ENCODE measurements around the gene PAIP1.
"Not testable (repeated sequence)": the region's sequence is repeated elsewhere in the genome, so short reads cannot be mapped to it uniquely, and the experiment has no call there.

The PAIP1 gene

GRCh38 chr5:43570450-43571158 is 13.7 kb upstream of the PAIP1 start:
- DNase-seq (ENCODE audit: low read depth, low spot score) = no peak

- no peak for DNase-seq (ENCODE audit: low read depth, low spot score)
Measured at GRCh38 chr5:43569236-43569746, 12.4 kb upstream of the PAIP1 start.

GRCh38 chr5:43567967-43568366 is 11.1 kb upstream of the PAIP1 start:
- DNase-seq (ENCODE audit: low read depth, low spot score) = no peak

GRCh38 chr5:43565043-43565442 is 8.2 kb upstream of the PAIP1 start:
- DNase-seq (ENCODE audit: low read depth, low spot score) = no peak

GRCh38 chr5:43564289-43564850 is 7.5 kb upstream of the PAIP1 start:
- peak; percentile 40 for DNase-seq (ENCODE audit: low read depth, low spot score)

GRCh38 chr5:43563321-43563720 is 6.4 kb upstream of the PAIP1 start:
- DNase-seq (ENCODE audit: low read depth, low spot score) = peak; percentile 9

DNA sequence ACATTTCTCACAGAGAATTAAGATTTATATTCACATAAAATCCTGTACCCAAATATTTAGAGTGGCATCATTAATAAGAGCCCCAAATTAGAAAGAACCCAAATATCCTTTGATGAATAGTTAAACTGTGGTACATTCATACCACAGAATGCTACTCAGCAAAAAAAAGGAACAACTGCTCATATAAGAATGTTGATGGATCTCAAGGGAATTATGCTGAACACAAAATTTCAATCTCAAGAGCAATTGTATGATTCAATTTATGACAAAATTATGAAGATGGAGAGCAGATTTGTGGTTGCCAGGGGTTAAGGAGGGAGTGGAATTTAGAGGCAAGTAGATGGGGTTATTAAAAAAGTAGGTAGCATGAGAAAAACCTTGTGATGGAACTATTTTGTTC is 4.5 kb upstream of the PAIP1 start:
- DNase-seq (ENCODE audit: low read depth, low spot score) = no peak

DNA sequence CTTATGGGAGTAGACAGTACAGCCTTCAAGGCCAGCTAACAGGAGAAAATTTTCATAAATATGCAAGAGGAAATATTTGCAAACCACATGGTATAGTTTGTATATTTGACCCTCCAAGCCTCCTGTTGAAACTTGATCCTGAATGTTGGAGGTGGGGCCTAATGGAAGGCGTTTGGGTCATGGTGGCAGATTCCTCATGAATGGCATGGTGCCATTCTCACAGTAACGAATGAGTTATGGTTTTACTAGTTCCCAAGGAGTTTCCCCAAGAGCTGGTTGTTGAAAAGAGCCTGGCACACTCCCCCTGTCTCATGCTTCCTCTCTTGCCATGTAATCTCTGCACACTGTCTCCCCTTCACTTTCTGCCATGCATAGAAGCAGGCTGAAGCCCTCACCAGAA is 3.3 kb upstream of the PAIP1 start:
- DNase-seq (ENCODE audit: low read depth, low spot score) = no peak

GRCh38 chr5:43556607-43556856 is 345 bp downstream of the PAIP1 start:
- not testable (repeated sequence) for DNase-seq (ENCODE audit: low read depth, low spot score)

GRCh38 chr5:43555895-43556606 is 826 bp downstream of the PAIP1 start:
- peak; percentile 73 for DNase-seq (ENCODE audit: low read depth, low spot score)

DNA sequence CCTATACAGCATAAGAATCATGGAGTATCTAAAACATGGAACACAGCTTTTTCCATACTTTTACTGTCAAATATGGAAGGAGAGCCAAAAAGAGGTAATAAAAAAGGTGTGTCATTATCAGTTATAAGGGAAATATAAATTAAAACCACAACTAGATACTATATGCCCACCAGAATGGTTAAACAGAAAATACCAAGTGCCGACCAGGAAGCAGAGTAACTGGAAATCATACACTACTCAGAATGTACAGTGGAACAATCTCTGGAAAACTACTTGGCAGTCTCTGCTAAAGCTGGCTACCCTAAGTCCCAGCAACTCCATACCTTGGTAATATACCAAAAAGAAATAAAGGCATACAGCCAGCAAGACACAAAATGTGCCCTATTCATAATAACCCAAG is 2.4 kb downstream of the PAIP1 start:
- DNase-seq (ENCODE audit: low read depth, low spot score) = no peak

DNA sequence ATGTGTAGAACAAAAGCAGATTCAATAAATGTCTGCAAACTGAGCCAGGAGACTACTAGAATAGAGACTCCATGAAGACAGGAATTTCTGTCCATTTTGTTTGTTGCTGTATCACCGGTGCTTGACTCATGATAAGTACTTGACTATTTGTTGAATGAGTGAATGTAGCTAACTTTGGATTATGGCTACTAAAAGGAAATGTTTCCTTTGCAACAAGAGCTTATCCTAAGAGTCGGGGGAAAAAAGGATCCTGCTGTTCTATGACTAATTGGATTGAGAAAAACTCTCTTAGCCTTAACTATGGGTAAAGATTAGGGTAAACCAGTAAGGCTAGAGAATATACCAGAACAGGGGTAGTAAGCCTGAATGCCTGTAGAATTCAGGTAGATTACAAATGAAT is 3.5 kb downstream of the PAIP1 start:
- DNase-seq (ENCODE audit: low read depth, low spot score) = no peak

- no peak for DNase-seq (ENCODE audit: low read depth, low spot score)
Measured at GRCh38 chr5:43551731-43552130, 5.1 kb downstream of the PAIP1 start.

DNA sequence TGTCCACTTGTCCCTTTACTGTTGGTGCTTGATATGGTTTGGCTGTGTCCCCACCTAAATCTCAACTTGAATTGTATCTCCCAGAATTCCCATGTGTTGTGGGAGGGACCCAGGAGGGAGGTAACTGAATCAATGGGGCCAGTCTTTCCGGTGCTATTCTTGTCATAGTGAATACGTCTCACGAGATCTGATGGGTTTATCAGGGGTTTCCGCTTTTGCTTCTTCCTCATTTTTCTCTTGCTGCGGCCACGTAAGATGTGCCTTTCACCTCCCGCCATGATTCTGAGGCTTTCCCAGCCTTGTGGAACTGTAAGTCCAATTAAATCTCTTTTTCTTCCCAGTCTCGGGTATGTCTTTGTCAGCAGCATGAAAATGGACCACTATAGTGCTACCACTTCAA is 7.6 kb downstream of the PAIP1 start:
- DNase-seq (ENCODE audit: low read depth, low spot score) = not testable (repeated sequence)

DNA sequence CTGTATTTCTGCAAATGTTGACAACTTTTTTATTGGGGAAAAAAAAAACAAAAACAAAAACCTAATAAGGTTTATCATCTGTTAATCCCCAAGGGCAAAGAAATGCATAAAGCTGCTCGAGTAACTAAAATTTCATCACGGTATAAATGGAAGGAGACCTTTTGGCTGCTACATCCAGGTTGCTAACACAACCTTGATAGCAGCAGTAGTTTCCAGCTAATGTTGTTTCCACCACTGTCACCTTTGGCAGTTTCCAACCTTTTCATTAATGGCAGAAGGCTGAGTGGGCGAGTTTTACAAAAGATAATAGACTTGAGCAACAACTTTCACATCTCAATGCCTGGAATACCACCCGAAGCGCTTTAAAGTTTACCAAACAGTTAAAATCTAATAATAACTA is 8.5 kb downstream of the PAIP1 start:
- DNase-seq (ENCODE audit: low read depth, low spot score) = no peak

- no peak for DNase-seq (ENCODE audit: low read depth, low spot score)
Measured at GRCh38 chr5:43547532-43547931, 9.3 kb downstream of the PAIP1 start.

- DNase-seq (ENCODE audit: low read depth, low spot score) = no peak
Measured at GRCh38 chr5:43543434-43543833, 13.4 kb downstream of the PAIP1 start.

DNA sequence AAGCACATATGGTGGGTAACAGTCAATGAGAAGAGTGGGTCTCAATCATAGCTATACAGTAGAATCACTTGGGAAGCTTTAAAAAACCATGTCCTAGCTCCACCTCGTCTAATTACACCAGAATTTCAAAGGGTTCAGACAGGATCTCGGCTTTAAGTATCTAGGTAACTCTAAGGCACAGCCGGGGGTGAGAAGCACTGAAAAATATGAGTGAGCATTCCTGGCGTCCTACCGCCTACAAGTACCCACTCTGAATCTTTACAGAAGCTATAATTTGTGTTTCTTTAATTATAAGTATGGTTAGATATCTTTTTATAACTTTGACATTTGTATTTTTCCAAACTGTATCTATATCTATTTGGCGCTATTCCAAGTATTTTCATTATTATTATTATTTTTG is 16.1 kb downstream of the PAIP1 start:
- no peak for DNase-seq (ENCODE audit: low read depth, low spot score)

- DNase-seq (ENCODE audit: low read depth, low spot score) = no peak
Measured at GRCh38 chr5:43536972-43537371, 19.9 kb downstream of the PAIP1 start.

GRCh38 chr5:43533646-43534045 is 23.2 kb downstream of the PAIP1 start:
- no peak for DNase-seq (ENCODE audit: low read depth, low spot score)

GRCh38 chr5:43530648-43531047 is 26.2 kb downstream of the PAIP1 start:
- no peak for DNase-seq (ENCODE audit: low read depth, low spot score)

GRCh38 chr5:43523662-43524072 is 33.2 kb downstream of the PAIP1 start:
- DNase-seq (ENCODE audit: low read depth, low spot score) = no peak

DNA sequence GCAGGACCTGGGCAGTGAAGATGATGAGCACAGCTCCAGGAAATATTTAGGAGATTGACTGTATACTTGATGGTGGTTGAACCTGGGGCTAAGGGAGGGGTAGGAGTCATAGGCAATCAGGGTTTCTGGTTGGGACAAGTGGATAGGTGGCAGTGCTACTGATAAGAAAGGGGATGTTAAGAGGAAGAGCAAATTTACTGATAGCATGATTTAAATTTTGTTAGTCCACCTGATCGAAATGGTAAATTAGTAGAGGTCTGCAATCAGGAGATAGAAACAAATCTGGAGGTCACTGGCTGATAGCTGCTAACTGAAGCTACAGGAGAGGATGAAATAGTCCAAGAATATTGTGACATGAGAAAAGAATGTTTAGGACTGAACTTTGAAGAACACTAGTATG is 36.3 kb downstream of the PAIP1 start:
- no peak for DNase-seq (ENCODE audit: low read depth, low spot score)

Data from astrocyte of the hippocampus (primary cell).